K562 (cell line): ENCODE data around the gene RCOR3. TPM values are rescaled to one million over a fixed set of nuclear protein-coding genes. Genes with fewer than 3 reads are reported as not detected.

Experiments
- C11orf30 ChIP-seq: fragments of 450-650 bp; IDR thresholded peaks from 2 replicates; pipeline ENCODE4 v1.6.1; 2016; ENCODE audit warnings: low read depth, mild to moderate bottlenecking
- FOXJ3 ChIP-seq: sonication (generic); formaldehyde crosslinking; IDR thresholded peaks from 2 replicates; pipeline ENCODE4 v1.4.0; 2020; ENCODE audit warnings: mild to moderate bottlenecking, missing genetic modification reagents
- GATAD2B ChIP-seq: fragments of 450-650 bp; IDR thresholded peaks from 2 replicates; pipeline ENCODE4 v1.6.1; 2017; ENCODE audit warnings: mild to moderate bottlenecking, borderline replicate concordance
- GTF2B ChIP-seq: IDR thresholded peaks from 2 replicates; pipeline ENCODE4 v1.6.1; 2011; ENCODE audit not compliant: insufficient read length; ENCODE audit errors: extremely low read depth
- RBM15 ChIP-seq: fragments of 200-400 bp; formaldehyde crosslinking; IDR thresholded peaks from 2 replicates; pipeline ENCODE4 v1.6.1; 2018; ENCODE audit warnings: mild to moderate bottlenecking, low read length, moderate library complexity; ENCODE audit not compliant: insufficient read depth
- RBM39 ChIP-seq: fragments of 200-400 bp; formaldehyde crosslinking; optimal IDR thresholded peaks from 2 replicates; pipeline ENCODE3; 2018; ENCODE audit warnings: low read depth, low read length
- SUPT5H ChIP-seq: fragments of 450-650 bp; IDR thresholded peaks from 2 replicates; pipeline ENCODE4 v1.6.1; 2016
- TBP ChIP-seq: optimal IDR thresholded peaks from 2 replicates; pipeline ENCODE3; 2011; ENCODE audit warnings: low read depth, low read length, improper control_type of control experiment
- TCF7 ChIP-seq: sonication (generic); IDR thresholded peaks from 2 replicates; pipeline ENCODE4 v1.6.1; 2016; ENCODE audit warnings: antibody characterized with exemption, borderline replicate concordance
- TSC22D4 ChIP-seq: fragments of 450-650 bp; IDR thresholded peaks from 2 replicates; pipeline ENCODE4 v1.6.1; 2016; ENCODE audit warnings: missing genetic modification characterization, missing biosample characterization, control low read depth
- ZBTB11 ChIP-seq, 3 experiments: fragments of 200-800 bp in 1 of 3; fragments of 250-450 bp in 1 of 3; fragments of 450-650 bp in 1 of 3; sonication (Bioruptor Pico) in 1 of 3; sonication (Bioruptor generic) in 1 of 3; formaldehyde crosslinking in 1 of 3; IDR thresholded peaks; 2 replicates each; pipeline versions ENCODE4 v1.6.1 to v1.8.0; 2016 to 2022; ENCODE audit warnings: mild to moderate bottlenecking in 2 of 3, missing genetic modification characterization in 2 of 3, missing compliant biosample characterization in 1 of 3, moderate library complexity in 1 of 3
- ZBTB33 ChIP-seq: sonication (generic); formaldehyde crosslinking; IDR thresholded peaks from 2 replicates; pipeline ENCODE4 v1.8.1; 2023; ENCODE audit warnings: mild to moderate bottlenecking, missing genetic modification reagents
- ZMIZ1 ChIP-seq, 2 experiments: fragments of 150-350 bp in 1 of 2; IDR thresholded peaks; 2 replicates each; pipeline ENCODE4 v1.6.1; 2012 to 2016; ENCODE audit warnings: low read depth in 2 of 2, low read length in 2 of 2, mild to moderate bottlenecking in 1 of 2, moderate library complexity in 1 of 2
- ZNF121 ChIP-seq: sonication (generic); formaldehyde crosslinking; conservative IDR thresholded peaks from 2 replicates; pipeline ENCODE4 v1.8.0; 2022; ENCODE audit warnings: missing genetic modification reagents
- ZNF197 ChIP-seq: fragments of 200-800 bp; sonication (Bioruptor generic); IDR thresholded peaks from 2 replicates; pipeline ENCODE4 v1.6.1; 2016; ENCODE audit warnings: low read depth, missing genetic modification characterization, missing compliant biosample characterization
- ZNF511 ChIP-seq: sonication (generic); formaldehyde crosslinking; IDR thresholded peaks from 2 replicates; pipeline ENCODE4 v1.8.0; 2022; ENCODE audit warnings: mild to moderate bottlenecking, missing genetic modification reagents
- polyA plus RNA-seq, 8 experiments: library from polyadenylated mRNA; depleted of rRNA in 4 of 8; stranded (reverse) in 5 of 8; unstranded in 3 of 8; fragments of >200 nt; fragmentation: Nextera tagmentation in 2 of 8; fragmentation: Illumina TruSeq in 1 of 8; extraction: Ambion mirVana in 2 of 8; extraction: Trizol in 1 of 8; gene quantifications; 2 replicates each; pipeline versions ENCODE4 v1.2.1 to v1.2.3, GENCODE V29; 2011 to 2014; ENCODE audit warnings: inconsistent platforms in 1 of 8, missing spikeins in 1 of 8
- total RNA-seq, 7 experiments: library from RNA; depleted of rRNA in 6 of 7; stranded (reverse); fragments of >200 nt in 6 of 7; fragmentation: Illumina TruSeq in 2 of 7; extraction: Trizol in 2 of 7; gene quantifications; 2 replicates each; pipeline versions ENCODE4 v1.2.1 to v1.2.3, GENCODE V29; 2011 to 2021; ENCODE audit warnings: low replicate concordance in 1 of 7

RCOR3 gene
- total and polyA plus RNA-seq, 9 of the 15 experiments (the other 6 are each of a cell fraction or from before 2014, with no cell fraction given), result 9.7 to 42.7 (median 29.5) TPM

- TF ChIP-seq RBM39 (no peak), TCF7 (no peak), ZNF511 (CRISPR knock-in tag) (no peak), GATAD2B (no peak), TSC22D4 (tag) (no peak), ZBTB11 (CRISPR knock-in tag; IDR thresholded peaks at IDR 0.05) (no peak), TBP (no peak), GTF2B (no peak), FOXJ3 (CRISPR knock-in tag) (no peak), ZNF197 (no peak), ZNF121 (CRISPR knock-in tag) (no peak), C11orf30 (peak; percentile 72), RBM15 (no peak), SUPT5H (no peak), ZBTB33 (CRISPR knock-in tag) (no peak), ZMIZ1 (IDR thresholded peaks at IDR 0.05; ENCODE audit: low read depth in 2 of 2, low read length in 2 of 2) (no peak)
These were observed 93.3 kb downstream of the RCOR3 start (continued) for GRCh38 chr1:211352465-211352864.
